Measurements from ENCODE around the gene SERPINB8. TPM values are rescaled to one million over a fixed set of nuclear protein-coding genes. Genes with fewer than 3 reads are reported as not detected.

SERPINB8 gene
- total RNA-seq, 1 donor from 2014 or later = 14.1 TPM

GRCh38 chr18:63974991-63975390, 5.1 kb downstream of the SERPINB8 start:
- Mint-ChIP-seq H3K4me3 (ENCODE audit: unreplicated experiment) (no peak overlapping the region), H3K36me3 (ENCODE audit: low read depth, unreplicated experiment) (no peaks in the 10 kb centered on the region), H3K9me3 (ENCODE audit: unreplicated experiment) (no peaks in the 10 kb centered on the region), H3K4me1 (ENCODE audit: low read depth, unreplicated experiment) (peaks cover 3% of the 10 kb centered on the region), H3K27ac (ENCODE audit: unreplicated experiment) (no peak overlapping the region), H3K27me3 (ENCODE audit: low read depth, unreplicated experiment) (no peaks in the 10 kb centered on the region)
- Histone ChIP-seq H3K9ac (ENCODE audit: low read length) (no peak overlapping the region), H4K20me1 (ENCODE audit: insufficient read depth, low read length) (peaks cover 6% of the 10 kb centered on the region), H3K4me2 (ENCODE audit: low read length) (no peak overlapping the region), H3K36me3 (ENCODE audit: insufficient read depth, low read length) (no peaks in the 10 kb centered on the region), H3K79me2 (ENCODE audit: insufficient read depth, low read length) (peaks cover 38% of the 10 kb centered on the region), H3K4me1 (ENCODE audit: insufficient read depth, low read length) (peaks cover 13% of the 10 kb centered on the region), H3K9me3 (ENCODE audit: insufficient read depth, low read depth, low read length) (no peaks in the 10 kb centered on the region), H3K27me3 (ENCODE audit: insufficient read depth, low read length) (no peaks in the 10 kb centered on the region), H3K27ac (ENCODE audit: low read depth, low read length) (no peak overlapping the region), H3K4me3 (ENCODE audit: insufficient read depth, low read depth, low read length) (no peak overlapping the region), H2AFZ (ENCODE audit: low read depth, low read length) (no peak overlapping the region)
- DNase-seq (ENCODE audit: low read depth) = no peak
- FAIRE-seq = no peak
- TF ChIP-seq EZH2 (IDR thresholded peaks at IDR 0.05; ENCODE audit: insufficient read depth, low read length) (no peak), CTCF (IDR thresholded peaks at IDR 0.05; ENCODE audit: insufficient read depth, low read depth, low read length) (peak; percentile 34)

GRCh38 chr18:63975628-63976027, 5.7 kb downstream of the SERPINB8 start:
- H3K9ac ChIP-seq (ENCODE audit: low read length) = no peak overlapping the region
- DNase-seq (ENCODE audit: low read depth) (no peak), FAIRE-seq (no peak)
- Mint-ChIP-seq H3K27me3 (ENCODE audit: low read depth, unreplicated experiment) (no peaks in the 10 kb centered on the region), H3K36me3 (ENCODE audit: low read depth, unreplicated experiment) (no peaks in the 10 kb centered on the region), H3K4me3 (ENCODE audit: unreplicated experiment) (no peak overlapping the region), H3K27ac (ENCODE audit: unreplicated experiment) (no peak overlapping the region), H3K9me3 (ENCODE audit: unreplicated experiment) (no peaks in the 10 kb centered on the region), H3K4me1 (ENCODE audit: low read depth, unreplicated experiment) (peaks cover 6% of the 10 kb centered on the region)
- H2AFZ ChIP-seq (ENCODE audit: low read depth, low read length) = no peak overlapping the region
- H4K20me1 ChIP-seq (ENCODE audit: insufficient read depth, low read length) = peaks cover 6% of the 10 kb centered on the region
- H3K4me1 ChIP-seq (ENCODE audit: insufficient read depth, low read length) = peaks cover 13% of the 10 kb centered on the region
- H3K79me2 ChIP-seq (ENCODE audit: insufficient read depth, low read length) = peaks cover 40% of the 10 kb centered on the region
- no peak overlapping the region for H3K4me3 ChIP-seq (ENCODE audit: insufficient read depth, low read depth, low read length)
- TF ChIP-seq EZH2 (IDR thresholded peaks at IDR 0.05; ENCODE audit: insufficient read depth, low read length) (no peak), CTCF (IDR thresholded peaks at IDR 0.05; ENCODE audit: insufficient read depth, low read depth, low read length) (no peak)
- H3K9me3 ChIP-seq (ENCODE audit: insufficient read depth, low read depth, low read length) = no peaks in the 10 kb centered on the region
- no peak overlapping the region for H3K4me2 ChIP-seq (ENCODE audit: low read length)
- H3K27me3 ChIP-seq (ENCODE audit: insufficient read depth, low read length) = no peaks in the 10 kb centered on the region
- no peak overlapping the region for H3K27ac ChIP-seq (ENCODE audit: low read depth, low read length)
- peaks cover 3% of the 10 kb centered on the region for H3K36me3 ChIP-seq (ENCODE audit: insufficient read depth, low read length)

- no peaks in the 10 kb centered on the region for H3K27me3 ChIP-seq (ENCODE audit: insufficient read depth, low read length)
These were observed 7.2 kb downstream of the SERPINB8 start for GRCh38 chr18:63977040-63977439.

More at GRCh38 chr18:63977040-63977439, 7.2 kb downstream of the SERPINB8 start:
- FAIRE-seq = no peak
- Histone ChIP-seq H3K79me2 (ENCODE audit: insufficient read depth, low read length) (peaks cover 39% of the 10 kb centered on the region), H3K9me3 (ENCODE audit: insufficient read depth, low read depth, low read length) (no peaks in the 10 kb centered on the region), H3K36me3 (ENCODE audit: insufficient read depth, low read length) (peaks cover 12% of the 10 kb centered on the region), H3K4me3 (ENCODE audit: insufficient read depth, low read depth, low read length) (no peak overlapping the region), H2AFZ (ENCODE audit: low read depth, low read length) (no peak overlapping the region), H3K27ac (ENCODE audit: low read depth, low read length) (no peak overlapping the region), H3K4me2 (ENCODE audit: low read length) (no peak overlapping the region), H3K4me1 (ENCODE audit: insufficient read depth, low read length) (peaks cover 5% of the 10 kb centered on the region), H3K9ac (ENCODE audit: low read length) (no peak overlapping the region), H4K20me1 (ENCODE audit: insufficient read depth, low read length) (peaks cover 6% of the 10 kb centered on the region)
- Mint-ChIP-seq H3K36me3 (ENCODE audit: low read depth, unreplicated experiment) (peaks cover 4% of the 10 kb centered on the region), H3K27ac (ENCODE audit: unreplicated experiment) (no peak overlapping the region), H3K27me3 (ENCODE audit: low read depth, unreplicated experiment) (no peaks in the 10 kb centered on the region), H3K9me3 (ENCODE audit: unreplicated experiment) (no peaks in the 10 kb centered on the region), H3K4me1 (ENCODE audit: low read depth, unreplicated experiment) (peaks cover 4% of the 10 kb centered on the region), H3K4me3 (ENCODE audit: unreplicated experiment) (no peak overlapping the region)
- TF ChIP-seq CTCF (IDR thresholded peaks at IDR 0.05; ENCODE audit: insufficient read depth, low read depth, low read length) (no peak), EZH2 (IDR thresholded peaks at IDR 0.05; ENCODE audit: insufficient read depth, low read length) (no peak)
- no peak for DNase-seq (ENCODE audit: low read depth)
